NCI-H510A treated with DMSO at 0.1 percent for 48 hours (cell line): ENCODE data around the gene HINT2.

Experiments used
- DNase-seq: peaks from one replicate; lab custom pipeline; 2025; lab: John Stamatoyannopoulos, UW

HINT2 gene

GRCh38 chr9:35840881-35841644 is 26.2 kb upstream of the HINT2 start:
- no peak for DNase-seq

GRCh38 chr9:35839926-35840325 is 25.1 kb upstream of the HINT2 start:
- no peak for DNase-seq

- DNase-seq, result no peak
Observed at GRCh38 chr9:35836595-35836994, 21.8 kb upstream of the HINT2 start.

- no peak for DNase-seq
Observed at GRCh38 chr9:35835766-35836165, 20.9 kb upstream of the HINT2 start.

- no peak for DNase-seq
Observed at GRCh38 chr9:35835216-35835632, 20.4 kb upstream of the HINT2 start.

GRCh38 chr9:35834260-35835215 is 19.7 kb upstream of the HINT2 start:
- no peak for DNase-seq

GRCh38 chr9:35832814-35833213 is 18.0 kb upstream of the HINT2 start:
- no peak for DNase-seq

GRCh38 chr9:35831040-35831439 is 16.2 kb upstream of the HINT2 start:
- no peak for DNase-seq

- no peak for DNase-seq
Observed at GRCh38 chr9:35829764-35830096, 14.9 kb upstream of the HINT2 start.

GRCh38 chr9:35829084-35829763 is 14.4 kb upstream of the HINT2 start, which contains the start of gene TMEM8B:
Gene TMEM8B (plus strand): TSS chr9:35829228. CDS start chr9:35829448, 220 bp downstream.
- DNase-seq, result peak; percentile 62

GRCh38 chr9:35828716-35829083 is 13.9 kb upstream of the HINT2 start, which contains the start of gene FAM221B:
Gene FAM221B (minus strand): TSS chr9:35828732. CDS start chr9:35826161, 2,571 bp downstream.
- no peak for DNase-seq

- DNase-seq, result no peak
Observed at GRCh38 chr9:35827486-35827885, 12.6 kb upstream of the HINT2 start.

GRCh38 chr9:35826071-35826701 is 11.3 kb upstream of the HINT2 start:
- peak; percentile 39 for DNase-seq

GRCh38 chr9:35822926-35823325 is 8.1 kb upstream of the HINT2 start:
- DNase-seq, result no peak

- DNase-seq, result no peak
Observed at GRCh38 chr9:35820076-35820475, 5.2 kb upstream of the HINT2 start.

GRCh38 chr9:35818341-35818740 is 3.5 kb upstream of the HINT2 start:
- no peak for DNase-seq

GRCh38 chr9:35816708-35817107 is 1.9 kb upstream of the HINT2 start:
- no peak for DNase-seq

GRCh38 chr9:35814106-35814840 is 569 bp downstream of the HINT2 start:
- DNase-seq, result peak; percentile 29

- no peak for DNase-seq
Observed at GRCh38 chr9:35813434-35814105, 1.3 kb downstream of the HINT2 start.

- DNase-seq, result peak; percentile 86
Observed at GRCh38 chr9:35812025-35812602, 2.7 kb downstream of the HINT2 start, which contains the start of gene SPAG8. Gene SPAG8 (minus strand): TSS chr9:35812262. CDS start chr9:35812147, 115 bp downstream.
